CD4-positive, alpha-beta T cell treated with Interferon gamma for 1 hour (primary cell): ENCODE measurements around the gene OR2G3.
A peak's percentile ranks its signal among the peaks of the same experiment; 100 is the strongest.

Experiments used
- DNase-seq: peaks from one replicate; pipeline ENCODE4 v3.0.0-alpha.2; 2020

Gene OR2G3

GRCh38 chr1:247605286-247605685 is at the start of gene OR2G3:
OR2G3 (plus strand) TSS chr1:247605586; CDS start chr1:247605586, 0 bp downstream.
- no peak for DNase-seq

GRCh38 chr1:247557926-247558674 is 47.3 kb upstream of the OR2G3 start:
- DNase-seq = no peak

GRCh38 chr1:247561711-247562110 is 43.7 kb upstream of the OR2G3 start:
- no peak for DNase-seq

GRCh38 chr1:247562198-247562597 is 43.2 kb upstream of the OR2G3 start:
- DNase-seq = no peak

- DNase-seq = no peak
Measured at GRCh38 chr1:247574236-247574635, 31.1 kb upstream of the OR2G3 start.

GRCh38 chr1:247574664-247575063 is 30.7 kb upstream of the OR2G3 start:
- no peak for DNase-seq

- no peak for DNase-seq
Measured at GRCh38 chr1:247576514-247576913, 28.9 kb upstream of the OR2G3 start.

GRCh38 chr1:247578946-247579460 is 26.4 kb upstream of the OR2G3 start:
- DNase-seq = no peak

- no peak for DNase-seq
Measured at GRCh38 chr1:247588060-247588459, 17.3 kb upstream of the OR2G3 start, which contains the start of gene OR2G2. OR2G2 (plus strand) TSS chr1:247588360; CDS start chr1:247588360, 0 bp downstream.

- DNase-seq = no peak
Measured at GRCh38 chr1:247613405-247613804, 8.0 kb downstream of the OR2G3 start.

- no peak for DNase-seq
Measured at GRCh38 chr1:247614625-247615024, 9.2 kb downstream of the OR2G3 start.

GRCh38 chr1:247627951-247628350 is 22.6 kb downstream of the OR2G3 start:
- no peak for DNase-seq

GRCh38 chr1:247638011-247638410 is 32.6 kb downstream of the OR2G3 start:
- DNase-seq = no peak

- DNase-seq = no peak
Measured at GRCh38 chr1:247638781-247639180, 33.4 kb downstream of the OR2G3 start.

GRCh38 chr1:247639381-247639981 is 34.1 kb downstream of the OR2G3 start:
- DNase-seq = peak; percentile 46

GRCh38 chr1:247642742-247643141 is 37.4 kb downstream of the OR2G3 start:
- no peak for DNase-seq

- DNase-seq = no peak
Measured at GRCh38 chr1:247646867-247647266, 41.5 kb downstream of the OR2G3 start.

- DNase-seq = no peak
Measured at GRCh38 chr1:247647864-247648263, 42.5 kb downstream of the OR2G3 start.

GRCh38 chr1:247653040-247653439 is 47.7 kb downstream of the OR2G3 start:
- DNase-seq = no peak
